ENCODE measurements around the gene LTBP1. TPM values are rescaled to one million over a fixed set of nuclear protein-coding genes. Genes with fewer than 3 reads are reported as not detected.

Gene LTBP1
- total and polyA plus RNA-seq, 10 of the 15 experiments (the other 5 are each of a cell fraction or from before 2014, with no cell fraction given): 0.01 to 0.28 (median 0.12) TPM; not detected in 2

DNA sequence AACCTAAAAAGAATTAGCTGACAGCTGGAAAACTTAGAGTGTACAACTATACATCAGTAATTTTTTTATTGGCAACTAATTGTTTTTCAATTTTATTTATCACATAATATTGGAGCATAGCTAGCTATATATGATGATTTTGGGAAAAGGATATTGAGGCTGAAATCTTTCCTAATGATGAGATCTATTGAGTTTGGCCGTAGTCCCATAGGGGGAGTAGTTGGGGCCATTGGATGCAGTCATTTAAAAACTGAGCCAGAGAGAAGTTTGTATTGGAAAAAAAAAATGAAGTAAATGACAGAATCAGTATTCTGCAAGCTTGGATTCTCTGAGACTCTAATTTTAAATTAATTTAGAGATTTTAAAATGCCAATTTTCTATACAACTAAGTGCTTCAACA is 179.8 kb downstream of the LTBP1 start:
- Histone ChIP-seq H3K9me3 (replicated peaks; ENCODE audit: control insufficient read depth, insufficient read depth, low read length) (no peaks in the 10 kb centered on the region), H2AFZ (ENCODE audit: control insufficient read depth, low read depth, low read length) (no peak overlapping the region), H3K79me2 (ENCODE audit: control insufficient read depth, insufficient read depth, low read length) (no peaks in the 10 kb centered on the region), H3K4me1 (ENCODE audit: control insufficient read depth, insufficient read depth, low read length) (no peaks in the 10 kb centered on the region), H4K20me1 (ENCODE audit: control insufficient read depth, insufficient read depth) (no peaks in the 10 kb centered on the region), H3K9ac (ENCODE audit: control insufficient read depth, insufficient read depth, low read length) (no peak overlapping the region), H3K27ac (ENCODE audit: control insufficient read depth, insufficient read depth) (no peak overlapping the region), H3K4me3 (no peak overlapping the region), H3K4me2 (ENCODE audit: control insufficient read depth, insufficient read depth) (no peak overlapping the region), H3K36me3 (ENCODE audit: control insufficient read depth in 2 of 2, insufficient read depth in 2 of 2, low read length in 1 of 2) (no peaks in the 10 kb centered on the region), H3K27me3 (replicated peaks in 1 of 2; ENCODE audit: control insufficient read depth in 2 of 2, insufficient read depth in 2 of 2, low read length in 1 of 2) (no peaks in the 10 kb centered on the region)
- intact Hi-C loops (cut with micrococcal nuclease; ENCODE audit: unreplicated experiment): no loop called here
- WGBS (ENCODE audit: insufficient coverage, insufficient replicate concordance, low lambda C conversion rate, missing lambda C conversion rate): 0% methylated on average over 1 of the region's 1 CpG
- ChIA-PET CTCF (interaction anchor here (0.6 kb wide), 1 partner anchor 466 kb away, joined by 3 read pairs; no protein-coding TSS in a partner anchor), POLR2A (no interaction called here), RAD21 (ENCODE audit: unreplicated experiment) (no interaction called here), SMC1A (ENCODE audit: uncharacterized antibody, unreplicated experiment) (interaction anchor here (1.0 kb wide), 1 partner anchor 473 kb away, joined by 3 read pairs; the partner anchor contains the start of gene FAM98A)
- ATAC-seq: no peak
- TF ChIP-seq NR2C1 (IDR thresholded peaks at IDR 0.05): no peak
- no peak for TF ChIP-seq RCOR1 (conservative IDR thresholded peaks at IDR 0.05; ENCODE audit: low read depth, low read length)
- no peak for TF ChIP-seq SPI1 (IDR thresholded peaks at IDR 0.05; ENCODE audit: borderline replicate concordance, insufficient read depth, low read depth, low read length)
- no peak for TF ChIP-seq BHLHE40 (IDR thresholded peaks at IDR 0.05; ENCODE audit: borderline replicate concordance in 1 of 2, low read depth in 2 of 2, low read length in 1 of 2)
- TF ChIP-seq NFYA (IDR thresholded peaks at IDR 0.05; ENCODE audit: borderline replicate concordance, low read depth, low read length): no peak
- no peak for TF ChIP-seq RFX5 (IDR thresholded peaks at IDR 0.05; ENCODE audit: low read depth, low read length)
- TF ChIP-seq YY1 (IDR thresholded peaks at IDR 0.05; ENCODE audit: low read depth, low read length): no peak
- TF ChIP-seq, protein P1, sequence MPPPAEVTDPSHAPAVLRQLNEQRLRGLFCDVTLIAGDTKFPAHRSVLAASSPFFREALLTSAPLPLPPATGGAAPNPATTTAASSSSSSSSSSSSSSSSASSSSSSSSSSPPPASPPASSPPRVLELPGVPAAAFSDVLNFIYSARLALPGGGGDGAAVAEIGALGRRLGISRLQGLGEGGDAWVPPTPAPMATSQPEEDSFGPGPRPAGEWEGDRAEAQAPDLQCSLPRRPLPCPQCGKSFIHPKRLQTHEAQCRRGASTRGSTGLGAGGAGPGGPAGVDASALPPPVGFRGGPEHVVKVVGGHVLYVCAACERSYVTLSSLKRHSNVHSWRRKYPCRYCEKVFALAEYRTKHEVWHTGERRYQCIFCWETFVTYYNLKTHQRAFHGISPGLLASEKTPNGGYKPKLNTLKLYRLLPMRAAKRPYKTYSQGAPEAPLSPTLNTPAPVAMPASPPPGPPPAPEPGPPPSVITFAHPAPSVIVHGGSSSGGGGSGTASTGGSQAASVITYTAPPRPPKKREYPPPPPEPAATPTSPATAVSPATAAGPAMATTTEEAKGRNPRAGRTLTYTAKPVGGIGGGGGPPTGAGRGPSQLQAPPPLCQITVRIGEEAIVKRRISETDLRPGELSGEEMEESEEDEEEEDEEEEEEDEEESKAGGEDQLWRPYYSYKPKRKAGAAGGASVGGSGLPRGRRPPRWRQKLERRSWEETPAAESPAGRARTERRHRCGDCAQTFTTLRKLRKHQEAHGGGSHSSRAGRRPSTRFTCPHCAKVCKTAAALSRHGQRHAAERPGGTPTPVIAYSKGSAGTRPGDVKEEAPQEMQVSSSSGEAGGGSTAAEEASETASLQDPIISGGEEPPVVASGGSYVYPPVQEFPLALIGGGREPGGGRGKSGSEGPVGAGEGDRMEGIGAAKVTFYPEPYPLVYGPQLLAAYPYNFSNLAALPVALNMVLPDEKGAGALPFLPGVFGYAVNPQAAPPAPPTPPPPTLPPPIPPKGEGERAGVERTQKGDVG (CRISPR knock-in tag; IDR thresholded peaks at IDR 0.05): no peak
- TF ChIP-seq PML (IDR thresholded peaks at IDR 0.05; ENCODE audit: low read length): no peak
- no peak for TF ChIP-seq MEF2B (IDR thresholded peaks at IDR 0.05; ENCODE audit: partially characterized antibody, poor library complexity, severe bottlenecking)
- no peak for TF ChIP-seq JUNB (IDR thresholded peaks at IDR 0.05)
- in situ Hi-C loops (cut with MboI): no loop called here
- DNase-seq (ENCODE audit: low read depth, low spot score): no peak
- FAIRE-seq: no peak
- BruUV-seq (replicated peaks): no TSS peak

Data from GM12878 (cell line).